Heart right ventricle (tissue), 16 donors: ENCODE results near the gene GMDS. TPM values are rescaled to one million over a fixed set of nuclear protein-coding genes. Genes with fewer than 3 reads are reported as not detected.

Source experiments
- ATAC-seq, 8 donors: fragments of 200-7000 bp; cut with Tn5 transposase; one replicate each; pipeline ENCODE4 v1.9.1; 2020; ENCODE audit warnings: mild to moderate bottlenecking in 8 of 8, moderate library complexity in 8 of 8, moderate number of reproducible peaks in 1 of 8
- DNase-seq, 2 donors: peaks; one replicate each; pipeline ENCODE4 v3.0.0-alpha.2; 2020
- H3K27ac ChIP-seq, 10 donors: fragments of 200-600 bp; sonication (generic) in 2 of 10; one replicate each; pipeline versions ENCODE4 v1.5.0 to v1.8.0; 2020 to 2022; ENCODE audit warnings: mild to moderate bottlenecking in 3 of 10
- H3K27me3 ChIP-seq, 7 donors: fragments of 200-600 bp; one replicate each; pipeline ENCODE4 v1.8.0; 2021 to 2022; ENCODE audit warnings: mild to moderate bottlenecking in 2 of 7
- H3K36me3 ChIP-seq, 9 donors: fragments of 200-600 bp; sonication (generic) in 1 of 9; one replicate each; pipeline versions ENCODE4 v1.5.0 to v1.8.0; 2020 to 2022; ENCODE audit warnings: mild to moderate bottlenecking in 2 of 9
- H3K4me1 ChIP-seq, 9 donors: fragments of 200-600 bp; sonication (generic) in 1 of 9; one replicate each; pipeline versions ENCODE4 v1.5.0 to v1.8.0; 2020 to 2022; ENCODE audit warnings: mild to moderate bottlenecking in 4 of 9
- H3K4me3 ChIP-seq, 10 donors: fragments of 200-600 bp; sonication (generic) in 2 of 10; one replicate each; pipeline versions ENCODE4 v1.5.0 to v1.8.0; 2020 to 2022; ENCODE audit warnings: mild to moderate bottlenecking in 7 of 10, moderate library complexity in 2 of 10
- H3K9me3 ChIP-seq, 11 donors: fragments of 200-600 bp in 10 of 11; sonication (generic) in 2 of 11; one replicate each; pipeline versions ENCODE4 v1.5.0 to v1.8.0; 2013 to 2022; ENCODE audit warnings: mild to moderate bottlenecking in 2 of 11, control low read depth in 1 of 11, moderate library complexity in 1 of 11
- WGBS, 2 donors: extraction: QIAGEN DNeasy Blood & Tissue Kit; methylation state at CpG; one replicate each; pipeline ENCODE4 v1.1.7; 2013; ENCODE audit warnings: inconsistent platforms in 1 of 2; 5-methylcytosine and 5-hydroxymethylcytosine counted together
- intact Hi-C, 10 donors: fragments of 100-400 bp; cut with DNase I; formaldehyde crosslinking; loops; one replicate each; pipeline versions ENCODE4 v1.11.1 to v1.14.2; 2022
- polyA plus RNA-seq, 2 donors: library from polyadenylated mRNA; stranded (reverse); fragments of 200-250 nt; gene quantifications; one replicate each; pipeline ENCODE4 v1.2.3, GENCODE V29; 2013
- total RNA-seq, 10 donors: library from RNA; stranded (reverse); fragmentation: NEBNext Ultra II Directional in 3 of 10; extraction: Animal tissue kit (Norgen Biotek cat#: 25700) in 3 of 10; gene quantifications; one replicate each; pipeline versions ENCODE4 v1.2.1 to v1.2.4, GENCODE V29; 2021 to 2023
- TF ChIP-seq, protein P1 (sequence below), 9 donors: fragments of 200-600 bp; sonication (generic) in 2 of 9; IDR thresholded peaks; one replicate each; pipeline versions ENCODE4 v1.5.0 to v1.8.0; 2021 to 2022; ENCODE audit warnings: antibody characterized with exemption in 9 of 9, mild to moderate bottlenecking in 5 of 9, moderate library complexity in 1 of 9
- donor health status: Arrhythmogenic right ventricular cardiomyopathy.
- donor health status: ischemic (EF 13 %, LVEDD 7.1; RV severe dilation, severe dysfunction).
- donor health status: healthy with polysubstance abuse.
- donor health status: DM: no; HTN: yes; CAD: no.
- donor health status: DM: no; HTN: no; CAD: no.
- donor health status: ischemic (EF 25% LVEDD 6.9; RV normal size, moderate dysfunction).
- donor health status: ischemic (EF 25% LVEDD 5.7; RV mildly dilated, moderate dysfunction).
- donor health status: healthy.
- donor health status: DM: yes; HTN: yes; CAD: no.
- donor health status: Ischemic cardiomyopathy.
- donor health status: ischemic (EF 35%, LVEDD 5.7; RV mildly dilated, moderate dysfunction).
- donor health status: nonischemic (EF 11% LVEDD 7.7; RV severe dilation, severe dysfunction).
- donor health status: DM: yes; HTN: yes; CAD: no.
- donor health status: PGD.
- donor health status: ischemic (EF 29% LVEDD 5.4; RV normal size, mild dysfunction).
- donor health status: nonischemic (EF 23%, LVEDD 6.1; RV moderate dilation, normal function).

The GMDS gene
- total and polyA plus RNA-seq, 12 donors = 5.0 to 10.6 (median 6.9) TPM

DNA sequence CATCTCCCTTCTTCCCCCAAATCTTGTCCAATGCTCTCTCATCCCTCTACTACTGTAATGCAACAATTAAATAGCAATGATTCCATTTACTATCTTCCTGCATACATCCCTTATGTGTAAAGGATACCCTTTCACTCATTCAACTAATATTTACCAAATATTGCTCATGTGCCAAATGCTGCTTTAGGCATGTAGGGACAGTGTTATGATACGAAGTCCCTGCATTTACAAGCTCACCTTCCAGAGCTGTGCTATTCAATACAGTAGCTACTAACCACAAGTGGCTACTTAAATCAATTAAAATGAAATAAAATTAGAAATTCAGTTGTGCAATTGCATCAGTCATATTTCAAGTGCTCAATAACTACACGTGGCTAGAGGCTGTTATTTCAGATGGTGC, 41.1 kb downstream of the GMDS start:
- no peak overlapping the region for H3K27ac ChIP-seq
- H3K4me3 ChIP-seq = no peak overlapping the region
- intact Hi-C loops = loop anchor here in 1 of 10 donors (10.0 kb wide), 1 partner anchor 141 kb away; no protein-coding TSS in a partner anchor
- DNase-seq (no peak), ATAC-seq (no peak)
- H3K36me3 ChIP-seq = no peaks in the 10 kb centered on the region
- peaks cover 0 to 3% (median 0%) of the 10 kb centered on the region in 11 donors for H3K9me3 ChIP-seq
- peaks cover 0 to 22% (median 12%) of the 10 kb centered on the region in 9 donors for H3K4me1 ChIP-seq
- WGBS, 2 donors = 94 to 96% methylated on average over 2 of the region's 2 CpGs
- TF ChIP-seq, protein P1, sequence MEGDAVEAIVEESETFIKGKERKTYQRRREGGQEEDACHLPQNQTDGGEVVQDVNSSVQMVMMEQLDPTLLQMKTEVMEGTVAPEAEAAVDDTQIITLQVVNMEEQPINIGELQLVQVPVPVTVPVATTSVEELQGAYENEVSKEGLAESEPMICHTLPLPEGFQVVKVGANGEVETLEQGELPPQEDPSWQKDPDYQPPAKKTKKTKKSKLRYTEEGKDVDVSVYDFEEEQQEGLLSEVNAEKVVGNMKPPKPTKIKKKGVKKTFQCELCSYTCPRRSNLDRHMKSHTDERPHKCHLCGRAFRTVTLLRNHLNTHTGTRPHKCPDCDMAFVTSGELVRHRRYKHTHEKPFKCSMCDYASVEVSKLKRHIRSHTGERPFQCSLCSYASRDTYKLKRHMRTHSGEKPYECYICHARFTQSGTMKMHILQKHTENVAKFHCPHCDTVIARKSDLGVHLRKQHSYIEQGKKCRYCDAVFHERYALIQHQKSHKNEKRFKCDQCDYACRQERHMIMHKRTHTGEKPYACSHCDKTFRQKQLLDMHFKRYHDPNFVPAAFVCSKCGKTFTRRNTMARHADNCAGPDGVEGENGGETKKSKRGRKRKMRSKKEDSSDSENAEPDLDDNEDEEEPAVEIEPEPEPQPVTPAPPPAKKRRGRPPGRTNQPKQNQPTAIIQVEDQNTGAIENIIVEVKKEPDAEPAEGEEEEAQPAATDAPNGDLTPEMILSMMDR (IDR thresholded peaks at IDR 0.05) = no peak
- no peaks in the 10 kb centered on the region for H3K27me3 ChIP-seq

DNA sequence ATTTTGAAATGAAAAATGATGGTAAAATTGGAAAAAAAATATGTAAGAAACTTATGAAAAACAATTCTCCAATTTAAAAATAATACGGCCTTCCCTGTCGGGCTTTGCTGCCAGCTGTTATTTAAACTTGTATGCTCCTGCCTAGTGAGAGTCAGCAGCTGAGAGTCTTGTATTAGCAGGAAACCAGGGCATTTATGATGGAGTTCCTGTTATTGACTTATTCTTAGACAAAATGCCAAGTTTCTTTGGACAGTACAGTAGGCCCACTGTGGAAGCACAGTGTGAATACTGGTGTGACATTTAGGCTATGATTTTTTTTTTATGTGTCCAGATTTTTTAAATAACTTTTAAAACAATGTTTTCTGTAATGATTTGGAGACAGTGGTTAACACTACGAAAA, 42.1 kb downstream of the GMDS start:
- DNase-seq = no peak
- Histone ChIP-seq H3K4me1 (peaks cover 0 to 22% (median 12%) of the 10 kb centered on the region in 9 donors), H3K4me3 (no peak overlapping the region), H3K27ac (peak overlapping the region in 7 of 10 donors; percentile 10 to 65 (median 49)), H3K27me3 (no peaks in the 10 kb centered on the region), H3K36me3 (no peaks in the 10 kb centered on the region), H3K9me3 (peaks cover 0 to 3% (median 0%) of the 10 kb centered on the region in 11 donors)
- intact Hi-C loops = loop anchor here in 1 of 10 donors (10.0 kb wide), 1 partner anchor 142 kb away; no protein-coding TSS in a partner anchor
- ATAC-seq = peak in 6 of 8 donors; percentile 78 to 96 (median 88)
- TF ChIP-seq, protein P1 (IDR thresholded peaks at IDR 0.05) = no peak
- WGBS, 2 donors = 50 to 74% methylated on average over 3 of the region's 3 CpGs

DNA sequence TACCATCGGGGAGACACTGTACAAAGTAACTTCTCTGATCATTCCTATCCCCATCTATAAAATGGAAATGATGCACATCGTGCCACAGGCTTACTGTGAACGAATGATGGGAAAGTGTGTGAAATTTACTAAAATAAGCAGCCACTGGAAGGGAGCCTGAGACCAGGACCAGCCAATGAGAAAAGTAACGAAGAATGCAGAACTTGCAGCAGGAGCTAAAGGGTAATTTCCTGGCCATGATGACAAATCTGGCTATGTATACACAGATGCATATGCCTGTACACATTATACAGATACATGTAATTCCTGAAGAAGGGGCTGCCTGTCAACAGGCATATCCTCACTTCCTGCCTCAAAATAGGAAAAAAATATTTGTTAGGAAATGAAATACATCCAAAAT, 47.4 kb downstream of the GMDS start:
- DNase-seq = no peak
- TF ChIP-seq, protein P1 (IDR thresholded peaks at IDR 0.05) = no peak
- Histone ChIP-seq H3K36me3 (no peaks in the 10 kb centered on the region), H3K9me3 (no peaks in the 10 kb centered on the region), H3K27me3 (no peaks in the 10 kb centered on the region), H3K4me1 (peaks cover 0 to 30% (median 22%) of the 10 kb centered on the region in 9 donors), H3K27ac (no peak overlapping the region), H3K4me3 (no peak overlapping the region)
- intact Hi-C loops = loop anchor here (2.0 to 10.0 kb wide), 15 partner anchors 57 to 601 kb away; partner anchors contain the start of gene FOXC1 (in 2 of the 10)
- WGBS, 2 donors = 91 to 93% methylated on average over 4 of the region's 4 CpGs
- no peak for ATAC-seq

DNA sequence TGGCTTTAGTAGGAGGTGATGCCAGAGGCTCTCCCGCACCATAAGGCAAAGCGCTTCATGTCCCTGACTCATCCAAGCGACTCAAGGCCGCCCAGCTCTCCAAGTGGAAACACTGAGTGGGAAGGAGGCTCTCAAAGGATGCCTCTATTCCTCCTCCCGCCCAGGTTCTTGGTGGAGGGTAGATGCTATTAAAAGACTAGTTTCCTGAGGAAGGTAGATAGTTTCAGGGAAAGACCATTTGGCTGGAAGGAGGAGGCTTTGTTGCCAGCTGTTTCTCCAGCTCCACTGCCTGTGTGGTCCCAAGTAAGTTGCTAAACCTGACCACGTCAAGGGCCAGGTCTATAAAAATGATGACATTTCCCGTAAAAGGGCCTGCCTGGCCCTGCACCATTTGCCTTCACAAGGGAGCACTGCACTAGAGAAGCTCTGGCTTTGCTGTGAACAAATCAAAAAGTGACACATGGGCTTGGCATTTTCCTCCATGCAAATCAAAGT, 48.2 kb downstream of the GMDS start:
- TF ChIP-seq, protein P1 (IDR thresholded peaks at IDR 0.05) = no peak
- Histone ChIP-seq H3K27ac (peak overlapping the region in 1 of 10 donors; percentile 18), H3K36me3 (no peaks in the 10 kb centered on the region), H3K4me3 (no peak overlapping the region), H3K27me3 (no peaks in the 10 kb centered on the region), H3K9me3 (no peaks in the 10 kb centered on the region), H3K4me1 (peaks cover 0 to 22% (median 14%) of the 10 kb centered on the region in 9 donors)
- peak in 1 of 2 donors; percentile 22 for DNase-seq
- WGBS, 2 donors = 68 to 70% methylated on average over 7 of the region's 7 CpGs
- ATAC-seq = peak in 6 of 8 donors; percentile 42 to 84 (median 64)
- intact Hi-C loops = loop anchor here (2.0 to 10.0 kb wide), 15 partner anchors 56 to 600 kb away; partner anchors contain the start of gene FOXC1 (in 2 of the 10)
